ENCODE data around the gene OCSTAMP. TPM values are rescaled to one million over a fixed set of nuclear protein-coding genes. Genes with fewer than 3 reads are reported as not detected.

The OCSTAMP gene
- total and polyA plus RNA-seq, 2 experiments from 2014 or later = 0.32 to 0.45 TPM

DNA sequence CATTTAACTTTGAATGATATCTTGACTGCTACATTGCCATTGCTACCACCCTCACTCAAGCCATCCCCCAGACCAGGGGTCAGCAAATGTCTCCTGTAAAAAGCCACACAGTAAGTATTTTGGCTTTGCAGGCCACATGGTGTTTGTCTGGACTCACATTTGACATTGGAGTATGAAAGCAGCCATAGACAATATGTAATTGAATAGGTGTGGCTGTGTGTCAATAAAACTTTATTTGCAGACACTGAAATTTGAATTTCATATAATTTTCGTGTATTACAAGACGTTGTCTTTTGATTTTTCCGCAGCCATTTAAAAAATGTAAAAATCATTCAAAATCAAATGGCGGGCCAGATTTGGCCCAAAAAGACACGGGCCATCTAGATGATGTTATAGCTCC is 36.3 kb upstream of the OCSTAMP start (continued):
- TF ChIP-seq, protein P1, sequence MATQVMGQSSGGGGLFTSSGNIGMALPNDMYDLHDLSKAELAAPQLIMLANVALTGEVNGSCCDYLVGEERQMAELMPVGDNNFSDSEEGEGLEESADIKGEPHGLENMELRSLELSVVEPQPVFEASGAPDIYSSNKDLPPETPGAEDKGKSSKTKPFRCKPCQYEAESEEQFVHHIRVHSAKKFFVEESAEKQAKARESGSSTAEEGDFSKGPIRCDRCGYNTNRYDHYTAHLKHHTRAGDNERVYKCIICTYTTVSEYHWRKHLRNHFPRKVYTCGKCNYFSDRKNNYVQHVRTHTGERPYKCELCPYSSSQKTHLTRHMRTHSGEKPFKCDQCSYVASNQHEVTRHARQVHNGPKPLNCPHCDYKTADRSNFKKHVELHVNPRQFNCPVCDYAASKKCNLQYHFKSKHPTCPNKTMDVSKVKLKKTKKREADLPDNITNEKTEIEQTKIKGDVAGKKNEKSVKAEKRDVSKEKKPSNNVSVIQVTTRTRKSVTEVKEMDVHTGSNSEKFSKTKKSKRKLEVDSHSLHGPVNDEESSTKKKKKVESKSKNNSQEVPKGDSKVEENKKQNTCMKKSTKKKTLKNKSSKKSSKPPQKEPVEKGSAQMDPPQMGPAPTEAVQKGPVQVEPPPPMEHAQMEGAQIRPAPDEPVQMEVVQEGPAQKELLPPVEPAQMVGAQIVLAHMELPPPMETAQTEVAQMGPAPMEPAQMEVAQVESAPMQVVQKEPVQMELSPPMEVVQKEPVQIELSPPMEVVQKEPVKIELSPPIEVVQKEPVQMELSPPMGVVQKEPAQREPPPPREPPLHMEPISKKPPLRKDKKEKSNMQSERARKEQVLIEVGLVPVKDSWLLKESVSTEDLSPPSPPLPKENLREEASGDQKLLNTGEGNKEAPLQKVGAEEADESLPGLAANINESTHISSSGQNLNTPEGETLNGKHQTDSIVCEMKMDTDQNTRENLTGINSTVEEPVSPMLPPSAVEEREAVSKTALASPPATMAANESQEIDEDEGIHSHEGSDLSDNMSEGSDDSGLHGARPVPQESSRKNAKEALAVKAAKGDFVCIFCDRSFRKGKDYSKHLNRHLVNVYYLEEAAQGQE (IDR thresholded peaks at IDR 0.05; ENCODE audit: unreplicated experiment) = no peak
- no peak for TF ChIP-seq NANOG (IDR thresholded peaks at IDR 0.05; ENCODE audit: borderline replicate concordance)
- no peak for TF ChIP-seq ZNF331 (CRISPR knock-in tag; IDR thresholded peaks at IDR 0.05; ENCODE audit: low read depth)
- no peak for TF ChIP-seq EZH2 (IDR thresholded peaks at IDR 0.05; ENCODE audit: low read depth, unreplicated experiment)

GRCh38 chr20:46584508-46584907 is 34.1 kb upstream of the OCSTAMP start:
- H3K36me3 ChIP-seq (ENCODE audit: insufficient read depth) = no peaks in the 10 kb centered on the region
- no peak for ATAC-seq
- no peaks in the 10 kb centered on the region for H3K27me3 ChIP-seq (ENCODE audit: insufficient read depth)
- H3F3A ChIP-seq (replicated peaks; ENCODE audit: low read depth) = no peaks in the 10 kb centered on the region
- H3K9me3 Mint-ChIP-seq = peaks cover 16% of the 10 kb centered on the region
- no peaks in the 10 kb centered on the region for H3K9me2 ChIP-seq (ENCODE audit: insufficient read depth)
- no peak overlapping the region for H3K27ac Mint-ChIP-seq
- H3K79me2 ChIP-seq (replicated peaks; ENCODE audit: insufficient read depth) = no peaks in the 10 kb centered on the region
- H3K27me3 Mint-ChIP-seq (ENCODE audit: insufficient read depth, low read depth, poor library complexity) = no peaks in the 10 kb centered on the region
- peaks cover 25% of the 10 kb centered on the region for H3K4me1 ChIP-seq (ENCODE audit: insufficient read depth)
- TF ChIP-seq POLR2AphosphoS5 (IDR thresholded peaks at IDR 0.05; ENCODE audit: low read depth) = no peak
- no peak for TF ChIP-seq CTCF (conservative IDR thresholded peaks at IDR 0.05; ENCODE audit: low read depth in 2 of 2)
- TF ChIP-seq EZH2 (IDR thresholded peaks at IDR 0.05; ENCODE audit: low read depth, unreplicated experiment) = no peak
- no peak for TF ChIP-seq ZNF331 (CRISPR knock-in tag; IDR thresholded peaks at IDR 0.05; ENCODE audit: low read depth)
- TF ChIP-seq EZH2phosphoT487 (IDR thresholded peaks at IDR 0.05; ENCODE audit: unreplicated experiment) = no peak
- no peak for TF ChIP-seq JUNB (IDR thresholded peaks at IDR 0.05; ENCODE audit: unreplicated experiment)
- TF ChIP-seq ZNF114 (CRISPR knock-in tag; IDR thresholded peaks at IDR 0.05) = no peak
- no peak for TF ChIP-seq STAT1 (IDR thresholded peaks at IDR 0.05; ENCODE audit: unreplicated experiment)
- TF ChIP-seq NANOG (IDR thresholded peaks at IDR 0.05; ENCODE audit: borderline replicate concordance) = no peak
- no peak for TF ChIP-seq CREB1 (CRISPR knock-in tag; IDR thresholded peaks at IDR 0.05; ENCODE audit: low read depth)
- TF ChIP-seq, protein P2, sequence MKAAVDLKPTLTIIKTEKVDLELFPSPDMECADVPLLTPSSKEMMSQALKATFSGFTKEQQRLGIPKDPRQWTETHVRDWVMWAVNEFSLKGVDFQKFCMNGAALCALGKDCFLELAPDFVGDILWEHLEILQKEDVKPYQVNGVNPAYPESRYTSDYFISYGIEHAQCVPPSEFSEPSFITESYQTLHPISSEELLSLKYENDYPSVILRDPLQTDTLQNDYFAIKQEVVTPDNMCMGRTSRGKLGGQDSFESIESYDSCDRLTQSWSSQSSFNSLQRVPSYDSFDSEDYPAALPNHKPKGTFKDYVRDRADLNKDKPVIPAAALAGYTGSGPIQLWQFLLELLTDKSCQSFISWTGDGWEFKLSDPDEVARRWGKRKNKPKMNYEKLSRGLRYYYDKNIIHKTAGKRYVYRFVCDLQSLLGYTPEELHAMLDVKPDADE (IDR thresholded peaks at IDR 0.05) = no peak
- no peaks in the 10 kb centered on the region for H4K20me1 ChIP-seq (replicated peaks; ENCODE audit: insufficient read depth)
- peaks cover 21% of the 10 kb centered on the region for H3K36me3 Mint-ChIP-seq (ENCODE audit: low read depth)
- DNase-seq (ENCODE audit: low spot score) = no peak
- no peak overlapping the region for H2AFZ ChIP-seq
- peak overlapping the region; percentile 38 for H3K4me2 ChIP-seq
- no peak overlapping the region for H3K4me3 Mint-ChIP-seq
- no peak overlapping the region for H3K27ac ChIP-seq (ENCODE audit: low read depth)
- peaks cover 17% of the 10 kb centered on the region for H3K4me1 Mint-ChIP-seq
- no peak overlapping the region for H3K4me3 ChIP-seq

Data from GM23338 (cell line).